HG02973 (cell line): ENCODE measurements around the gene KRT85.
"Not testable (repeated sequence)": the region's sequence is repeated elsewhere in the genome, so short reads cannot be mapped to it uniquely, and the experiment has no call there.

Experiments
- ATAC-seq: cut with Tn5 transposase; IDR thresholded peaks from one replicate; pipeline ENCODE4 v1.9.1; 2021; ENCODE audit warnings: moderate library complexity; ENCODE audit not compliant: unreplicated experiment

KRT85 gene

DNA sequence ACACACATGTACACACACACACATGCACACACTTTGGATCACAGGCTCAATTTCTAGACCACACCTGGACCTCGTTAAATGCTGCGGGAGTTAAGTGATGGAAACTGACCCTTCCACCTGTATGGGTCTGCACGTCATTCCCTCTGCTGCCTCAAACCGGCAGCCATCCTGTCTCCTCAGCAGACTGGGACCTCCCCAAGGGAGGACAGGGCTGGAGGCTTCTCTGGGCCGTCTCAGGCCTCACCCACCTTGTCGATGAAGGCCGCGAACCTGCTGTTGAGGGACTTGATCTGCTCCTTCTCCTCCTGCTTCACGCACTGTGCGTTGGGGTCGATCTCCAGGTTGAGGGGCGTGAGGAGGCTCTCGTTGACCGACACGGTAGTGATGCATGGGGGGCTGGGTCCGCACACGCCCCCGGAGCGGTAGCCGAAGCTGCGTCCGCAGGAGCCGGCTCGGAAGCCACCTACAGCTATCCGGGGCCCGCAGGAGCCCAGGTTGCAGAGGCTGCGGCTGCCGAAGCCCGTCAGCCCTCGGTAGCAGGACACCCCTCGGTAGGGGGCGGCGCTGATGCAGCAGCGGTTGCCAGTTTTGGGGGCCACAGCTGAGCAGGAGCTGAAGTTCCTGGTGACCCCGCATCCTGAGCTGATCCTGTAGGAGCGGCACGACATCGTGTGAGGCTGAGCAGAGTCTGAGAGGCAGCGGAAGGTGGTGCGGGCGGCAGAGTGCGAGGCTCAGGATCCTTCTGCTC is at the start of gene KRT85:
KRT85 (minus strand) TSS at position 744 of the 748 bp plus-strand sequence; CDS start at position 668, 76 bp downstream.
- no peak for ATAC-seq

DNA sequence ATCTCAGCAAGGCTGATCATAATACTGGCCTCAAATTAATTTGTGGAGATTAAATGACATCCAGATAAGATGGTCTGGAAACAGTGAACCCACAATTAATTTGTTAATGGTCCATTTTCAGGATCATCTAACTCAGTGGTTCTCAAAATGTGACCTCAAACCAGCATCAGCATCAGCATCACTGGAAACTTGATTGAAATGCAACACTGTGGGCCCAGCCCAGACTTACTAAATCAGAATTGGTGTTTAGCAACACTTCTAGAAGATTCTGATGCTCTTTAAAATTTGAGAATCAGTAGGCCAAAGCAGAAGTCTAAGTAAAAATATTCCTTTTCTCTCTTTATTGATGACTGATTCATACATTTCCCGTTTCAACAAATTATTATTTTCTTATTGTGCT is 49.5 kb upstream of the KRT85 start:
- ATAC-seq: no peak

GRCh38 chr12:52415870-52416750 is 48.8 kb upstream of the KRT85 start:
- no peak for ATAC-seq

- no peak for ATAC-seq
Observed at GRCh38 chr12:52414936-52415335, 47.7 kb upstream of the KRT85 start.

DNA sequence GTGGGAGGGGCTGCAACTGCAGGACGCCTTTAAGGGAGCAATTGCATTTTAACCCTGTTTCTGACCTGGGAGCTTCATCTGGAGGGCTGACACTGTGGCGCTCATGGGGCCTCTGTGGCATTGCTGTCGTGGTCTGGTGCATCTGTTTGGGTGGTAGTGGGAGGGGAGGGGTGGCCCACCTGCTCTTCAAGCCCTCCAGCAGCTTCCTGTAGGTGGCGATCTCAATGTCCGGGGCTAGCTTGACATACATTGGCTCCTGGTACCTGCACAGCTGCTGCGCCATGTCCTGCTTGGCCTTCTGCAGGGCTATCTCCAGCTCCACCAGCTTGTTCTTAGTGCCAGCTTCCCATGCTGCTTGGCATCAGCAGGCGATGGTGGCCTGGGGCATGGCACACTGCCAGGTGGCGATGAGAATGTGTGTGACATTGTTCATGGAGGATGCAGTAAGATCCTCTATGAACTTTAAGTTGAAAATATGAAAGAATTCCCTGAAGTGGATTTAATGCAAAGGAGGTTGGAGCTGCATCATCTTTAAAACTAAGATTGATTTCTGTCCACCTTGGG is 46.6 kb upstream of the KRT85 start:
- ATAC-seq: no peak

GRCh38 chr12:52413202-52413601 is 45.9 kb upstream of the KRT85 start:
- no peak for ATAC-seq

DNA sequence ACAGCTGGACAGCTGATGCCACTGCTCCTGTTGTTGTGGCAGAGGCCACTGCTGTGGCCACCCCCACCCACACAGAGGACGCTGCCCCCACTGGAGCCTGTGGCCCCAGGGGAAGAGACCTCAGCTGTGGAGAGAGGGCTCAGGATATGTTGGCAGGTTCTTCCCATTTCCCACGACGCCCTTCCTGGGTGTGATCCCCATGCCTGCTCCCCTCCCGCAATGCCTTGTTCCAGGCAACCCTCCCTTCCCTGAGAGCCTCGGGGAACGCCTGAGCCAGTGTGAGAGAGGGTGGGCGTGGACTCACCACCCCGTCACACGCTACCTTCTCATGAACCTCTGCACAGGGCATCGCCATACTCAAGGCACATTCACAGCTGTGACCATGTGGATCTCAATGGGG is 44.5 kb upstream of the KRT85 start:
- no peak for ATAC-seq

DNA sequence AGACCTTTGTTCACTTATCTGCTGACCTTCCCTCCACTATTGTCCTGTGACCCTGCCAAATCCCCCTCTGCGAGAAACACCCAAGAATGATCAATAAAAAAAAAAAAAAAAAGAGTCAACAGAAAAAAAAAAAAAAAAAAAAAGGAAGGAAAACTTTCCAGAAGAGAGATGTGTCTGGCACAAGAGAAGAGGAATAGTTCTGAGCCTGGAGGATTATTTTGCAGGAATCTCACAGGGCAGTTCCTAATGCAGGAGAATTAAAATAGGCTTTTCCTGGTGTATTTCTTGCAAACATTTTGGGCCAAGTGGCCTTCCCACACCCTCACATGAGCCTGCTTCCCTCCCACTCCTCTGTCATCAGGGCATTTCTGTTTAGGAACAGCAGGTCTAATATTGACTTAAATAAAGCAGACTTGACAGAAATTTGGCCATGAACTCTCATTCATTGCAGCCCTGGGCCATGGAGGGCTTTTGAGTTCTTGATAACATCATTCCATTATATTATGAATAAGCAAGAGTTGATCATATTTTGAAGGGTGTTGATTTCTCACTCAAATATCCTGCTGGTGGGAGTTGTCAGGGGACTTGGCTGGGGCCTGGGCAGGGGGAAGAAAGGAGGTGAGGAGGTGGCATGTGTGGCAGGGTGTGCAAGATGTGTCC is 43.4 kb upstream of the KRT85 start:
- not testable (repeated sequence) for ATAC-seq

- ATAC-seq: no peak
Observed at GRCh38 chr12:52407918-52408317, 40.6 kb upstream of the KRT85 start.

- ATAC-seq: no peak
Observed at GRCh38 chr12:52405922-52406385, 38.7 kb upstream of the KRT85 start, which contains the start of gene KRT82. KRT82 (minus strand) TSS chr12:52406335; CDS start chr12:52406277, 58 bp downstream.

DNA sequence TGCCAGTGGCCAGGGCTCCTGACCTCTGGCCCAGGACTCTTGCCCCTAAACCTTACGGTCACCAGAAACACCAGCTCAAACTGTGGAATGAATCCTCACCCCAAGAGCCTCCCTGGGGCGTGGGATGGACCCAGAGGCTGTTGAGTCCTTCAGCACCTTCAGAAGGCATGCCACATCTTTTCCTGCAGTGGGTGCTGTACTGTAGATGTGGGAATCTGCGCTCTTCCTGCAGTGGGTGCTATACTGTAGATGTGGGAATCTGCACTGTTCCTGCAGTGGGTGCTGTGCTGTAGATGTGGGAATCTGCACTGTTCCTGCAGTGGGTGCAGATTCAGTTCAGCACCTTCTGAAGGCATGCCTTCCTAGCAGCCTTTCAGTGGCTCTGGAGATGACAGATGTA is 37.7 kb upstream of the KRT85 start:
- ATAC-seq: no peak

DNA sequence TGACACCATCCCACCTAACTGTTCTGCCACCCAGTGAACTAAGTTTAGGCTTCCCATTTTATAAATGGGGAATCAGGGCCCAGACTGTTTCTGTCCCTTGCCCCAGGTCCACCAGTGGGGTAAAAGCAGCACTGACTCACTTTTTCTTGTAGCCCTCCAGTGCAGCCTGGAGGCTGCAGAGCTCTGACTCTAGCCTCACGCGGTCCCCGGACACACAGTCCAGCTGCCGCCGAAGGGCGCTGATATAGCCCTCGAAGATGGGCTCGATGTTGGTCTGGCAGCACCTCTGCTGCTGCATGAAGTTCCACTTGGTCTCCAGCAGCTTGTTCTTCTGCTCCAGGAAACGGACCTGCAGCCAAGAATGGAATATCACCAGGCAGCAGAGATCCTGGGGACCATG is 36.3 kb upstream of the KRT85 start:
- ATAC-seq: no peak

DNA sequence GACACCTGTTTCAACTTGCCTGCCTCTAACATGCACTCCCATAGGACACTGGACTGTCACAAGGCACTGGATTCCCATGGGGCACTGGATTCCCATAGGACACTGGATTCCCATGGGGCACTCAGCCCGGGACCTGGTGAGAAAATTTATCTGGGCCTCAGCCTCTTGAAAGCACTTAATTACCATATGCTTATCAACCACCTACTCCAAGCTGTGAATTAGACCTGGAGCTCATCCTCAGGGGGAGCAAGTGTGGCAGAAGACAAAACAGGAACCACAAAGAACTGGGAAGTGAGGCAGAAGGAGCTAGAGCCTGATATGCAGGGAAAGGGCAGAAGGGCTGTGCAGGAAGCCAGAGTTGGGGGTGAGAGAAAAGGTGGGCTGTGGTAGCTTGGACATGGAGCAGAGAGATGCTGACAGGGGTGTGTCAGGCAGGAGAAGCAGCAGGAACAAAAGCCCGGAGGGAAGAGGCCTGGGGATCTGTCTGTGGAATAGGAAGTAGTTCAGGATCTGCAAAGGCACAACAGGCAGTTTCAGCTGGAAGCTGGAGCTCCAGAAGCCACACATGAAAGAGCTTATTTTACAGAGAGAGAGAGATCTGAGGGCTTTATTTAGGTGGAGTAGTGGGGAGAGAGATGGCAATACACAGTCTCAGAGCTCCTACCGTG is 35.7 kb upstream of the KRT85 start:
- no peak for ATAC-seq

DNA sequence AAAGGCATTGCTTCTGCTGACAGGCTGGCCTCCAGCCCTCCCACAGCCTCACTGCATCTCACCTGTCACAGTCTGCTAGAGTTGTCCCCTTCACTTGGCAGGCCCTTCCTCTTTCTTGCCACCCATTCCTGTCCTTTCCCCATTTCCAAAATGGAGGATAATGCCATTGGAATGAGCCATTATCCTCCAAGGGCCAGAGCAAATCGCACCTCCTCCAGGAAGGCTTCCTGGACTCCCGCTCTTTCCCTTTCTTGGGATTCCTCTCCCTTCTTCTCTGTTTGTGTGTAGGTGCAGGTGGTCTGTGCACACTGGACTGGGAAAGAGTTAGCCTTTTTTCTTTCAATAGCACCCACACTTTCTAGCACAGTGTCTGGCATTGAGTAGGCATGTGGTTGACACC is 35.1 kb upstream of the KRT85 start:
- ATAC-seq: no peak

DNA sequence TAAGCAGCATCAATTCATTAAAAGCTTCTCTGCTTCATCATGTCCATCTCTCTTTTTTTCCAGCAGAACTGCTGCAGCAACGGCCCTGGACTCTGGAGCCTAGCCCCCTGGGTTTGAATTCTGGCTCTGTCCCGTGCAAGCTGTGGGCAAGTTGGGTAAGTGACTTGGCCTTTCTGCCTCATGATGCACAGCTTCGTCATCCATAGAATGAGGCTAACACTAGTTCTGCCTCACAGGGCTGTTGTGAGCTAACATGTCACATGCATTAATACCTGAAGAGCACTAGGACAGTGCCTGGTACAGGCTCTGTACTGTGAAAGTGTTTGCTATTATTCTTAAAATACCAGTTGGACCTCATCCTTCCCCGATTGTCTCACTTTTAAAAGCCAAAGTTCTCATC is 34.6 kb upstream of the KRT85 start:
- no peak for ATAC-seq

- ATAC-seq: no peak
Observed at GRCh38 chr12:52401526-52401925, 34.2 kb upstream of the KRT85 start.

DNA sequence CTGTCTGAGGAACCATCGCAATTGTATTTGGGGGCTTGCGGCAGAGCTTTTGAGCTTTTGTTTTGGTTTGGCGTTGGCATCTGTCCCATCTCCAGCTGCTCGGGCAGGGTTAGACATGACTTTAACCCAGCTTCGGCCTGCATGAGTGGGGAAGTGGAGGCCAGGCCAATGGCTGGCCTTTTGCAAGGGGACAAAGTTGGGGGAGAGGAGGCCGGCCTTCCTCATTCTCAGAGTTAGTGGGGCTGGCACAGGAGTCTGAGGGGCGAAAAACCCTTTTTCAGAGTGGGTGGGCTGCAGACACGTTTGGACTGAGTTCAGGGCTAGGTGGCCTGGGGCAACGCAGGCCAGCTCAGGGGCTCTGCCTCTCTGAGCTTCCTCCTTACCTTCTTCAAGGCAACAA is 33.6 kb upstream of the KRT85 start:
- no peak for ATAC-seq

DNA sequence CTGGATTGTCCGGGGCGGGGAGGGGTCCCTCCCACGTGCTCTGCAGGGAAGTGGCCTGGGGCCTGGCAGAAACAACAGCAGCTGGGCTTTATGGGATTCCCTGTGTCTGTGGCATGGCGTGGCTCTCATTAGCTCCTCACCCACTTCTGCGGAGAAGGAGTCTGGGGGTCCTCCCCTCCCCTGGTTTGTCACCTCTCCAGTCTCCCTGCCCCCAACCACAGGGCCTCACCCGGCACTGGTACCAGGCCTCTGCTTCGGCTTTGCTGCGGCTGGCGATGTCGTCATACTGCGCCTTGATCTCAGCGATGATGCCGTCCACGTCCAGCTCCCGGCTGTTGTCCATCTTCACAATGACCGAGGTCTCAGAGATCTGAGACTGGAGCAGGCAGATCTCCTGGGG is 32.5 kb upstream of the KRT85 start:
- no peak for ATAC-seq

DNA sequence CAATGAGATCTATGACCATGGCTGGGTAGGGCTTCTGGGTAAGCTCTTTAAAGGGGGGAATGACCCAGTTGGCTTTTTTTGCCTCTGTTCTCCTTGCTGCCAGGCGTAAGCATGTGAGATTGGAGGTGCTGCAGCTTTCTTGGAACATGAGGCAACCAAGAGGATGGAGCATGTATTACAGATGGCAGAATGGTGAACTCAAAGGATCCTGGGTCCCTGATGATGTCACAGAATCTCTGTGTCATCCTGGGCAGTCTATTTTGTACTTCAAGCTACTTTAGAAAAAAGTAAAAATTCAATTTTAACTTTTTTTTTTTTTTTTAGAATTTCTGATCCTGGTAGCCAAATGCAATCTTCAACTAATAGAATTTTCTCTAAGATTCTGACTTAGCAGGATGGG is 30.9 kb upstream of the KRT85 start:
- ATAC-seq: no peak

GRCh38 chr12:52396656-52397055 is 29.4 kb upstream of the KRT85 start:
- no peak for ATAC-seq
